Measurements from ENCODE around the gene MAFB. TPM values are rescaled to one million over a fixed set of nuclear protein-coding genes. Genes with fewer than 3 reads are reported as not detected.
A peak's percentile ranks its signal among the peaks of the same experiment; 100 is the strongest.
"Not testable (repeated sequence)": the region's sequence is repeated elsewhere in the genome, so short reads cannot be mapped to it uniquely, and the experiment has no call there.

Gene MAFB
- polyA plus RNA-seq (ENCODE audit: insufficient read length in 4 of 4), result 100 to 1,000 TPM; 117 to 147 (median 136) TPM

GRCh38 chr20:40689100-40689942 is at the start of gene MAFB:
Gene MAFB, minus strand, starts transcription at chr20:40689236. Its CDS starts 386 bp downstream, at chr20:40688850.
- peak; percentile 81 to 90 (median 85) for DNase-seq (ENCODE audit: low read depth in 4 of 4, low spot score in 2 of 4)

GRCh38 chr20:40736468-40736867 is 47.4 kb upstream of the MAFB start:
- DNase-seq (ENCODE audit: low read depth in 4 of 4, low spot score in 2 of 4), result not testable (repeated sequence)

DNA sequence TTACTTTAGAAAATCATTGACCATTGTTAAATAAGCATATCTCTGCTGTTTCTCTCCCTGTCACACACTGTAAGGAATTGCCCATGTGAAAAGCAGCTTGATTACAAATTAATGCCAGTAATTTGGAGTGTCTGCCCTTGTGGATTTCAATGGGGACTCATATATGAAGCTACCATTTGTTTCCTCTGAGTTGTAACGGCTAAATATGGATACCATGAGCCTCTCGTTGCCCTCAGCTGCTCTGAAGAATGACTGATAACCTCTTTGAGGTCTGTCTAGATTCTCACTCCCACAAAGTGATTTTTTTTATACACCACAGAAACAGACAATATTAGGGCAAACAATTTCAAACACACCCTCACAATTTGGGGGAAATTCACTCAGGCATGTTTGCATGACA is 40.0 kb upstream of the MAFB start:
- DNase-seq (ENCODE audit: low read depth in 4 of 4, low spot score in 2 of 4), result no peak

- no peak for DNase-seq (ENCODE audit: low read depth in 4 of 4, low spot score in 2 of 4)
Observed at GRCh38 chr20:40728470-40728869, 39.4 kb upstream of the MAFB start.

DNA sequence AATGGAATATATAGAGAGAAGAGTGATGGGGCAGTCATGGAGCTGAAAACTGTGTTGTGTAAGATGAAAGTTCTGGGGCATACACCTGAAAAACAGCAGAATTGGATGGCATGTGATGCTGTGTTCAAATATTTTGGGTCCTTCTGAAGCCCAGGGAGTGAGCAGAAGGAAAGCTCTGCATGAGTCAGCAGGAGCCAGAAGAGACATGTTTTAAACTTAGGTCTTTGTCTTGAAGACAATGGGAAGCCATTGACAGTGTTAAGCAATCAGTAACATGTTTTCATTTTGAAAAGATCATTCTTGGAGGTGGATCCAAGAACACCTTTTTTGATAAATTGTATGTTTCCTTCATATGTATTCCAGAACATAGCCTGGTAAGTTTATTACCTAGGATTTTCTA is 38.9 kb upstream of the MAFB start:
- no peak for DNase-seq (ENCODE audit: low read depth in 4 of 4, low spot score in 2 of 4)

- DNase-seq (ENCODE audit: low read depth in 4 of 4, low spot score in 2 of 4), result no peak
Observed at GRCh38 chr20:40726776-40727175, 37.7 kb upstream of the MAFB start.

GRCh38 chr20:40724566-40724965 is 35.5 kb upstream of the MAFB start:
- DNase-seq (ENCODE audit: low read depth in 4 of 4, low spot score in 2 of 4), result no peak

- DNase-seq (ENCODE audit: low read depth in 4 of 4, low spot score in 2 of 4), result no peak
Observed at GRCh38 chr20:40720826-40721225, 31.8 kb upstream of the MAFB start.

DNA sequence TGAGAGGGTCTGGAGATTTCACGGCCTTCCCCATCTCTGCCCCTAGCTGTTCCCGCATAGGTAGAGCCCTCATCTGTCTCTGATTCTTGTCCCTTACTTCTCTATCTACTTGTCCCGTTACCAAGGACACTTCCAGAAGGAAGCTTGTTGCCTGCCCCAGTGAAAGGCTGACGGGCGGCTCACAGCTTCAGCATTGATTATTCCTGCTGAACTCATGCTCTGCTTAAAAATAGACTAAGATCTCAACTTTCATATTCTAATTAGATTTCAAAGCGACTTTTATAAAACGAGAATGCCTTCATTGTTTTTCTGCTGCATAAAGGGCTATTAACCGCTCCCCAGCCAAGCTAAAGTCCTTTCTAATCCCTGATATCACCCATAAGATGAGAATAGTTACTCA is 31.1 kb upstream of the MAFB start:
- no peak for DNase-seq (ENCODE audit: low read depth in 4 of 4, low spot score in 2 of 4)

DNA sequence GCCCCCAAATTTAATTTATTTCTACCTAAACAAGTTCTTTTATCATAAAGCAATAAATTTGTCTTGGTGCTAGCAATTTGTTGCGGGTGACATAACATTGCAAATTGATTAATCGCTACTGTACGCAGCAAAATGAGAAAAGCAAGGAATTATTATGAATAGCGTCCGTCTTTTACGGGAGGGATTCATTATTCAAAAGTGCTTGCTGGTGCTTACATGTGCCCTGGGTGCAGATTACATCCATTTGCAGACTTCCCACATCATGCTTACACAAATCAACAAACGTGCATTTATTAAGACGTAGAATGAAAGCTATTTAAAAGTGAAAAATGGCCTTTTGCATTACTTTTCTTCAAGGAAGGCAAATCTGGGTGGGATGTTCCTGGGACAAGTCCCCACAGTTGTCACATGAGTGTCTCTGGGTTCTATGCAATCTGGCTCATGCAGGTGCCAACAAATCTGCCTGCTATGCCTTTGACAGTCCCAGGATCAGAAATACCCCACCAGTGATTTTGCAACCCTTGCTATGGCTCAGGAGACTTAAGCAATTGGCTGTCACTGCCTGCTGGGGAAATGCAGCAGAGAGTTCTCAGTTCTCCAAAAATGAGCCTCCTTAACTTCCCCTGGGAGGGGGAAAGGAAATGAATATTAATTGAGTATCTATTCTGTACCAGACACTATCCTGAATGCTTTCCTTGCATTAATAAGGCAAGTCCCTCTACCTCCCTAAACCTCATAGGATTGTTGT is 30.1 kb upstream of the MAFB start:
- no peak for DNase-seq (ENCODE audit: low read depth in 4 of 4, low spot score in 2 of 4)

DNA sequence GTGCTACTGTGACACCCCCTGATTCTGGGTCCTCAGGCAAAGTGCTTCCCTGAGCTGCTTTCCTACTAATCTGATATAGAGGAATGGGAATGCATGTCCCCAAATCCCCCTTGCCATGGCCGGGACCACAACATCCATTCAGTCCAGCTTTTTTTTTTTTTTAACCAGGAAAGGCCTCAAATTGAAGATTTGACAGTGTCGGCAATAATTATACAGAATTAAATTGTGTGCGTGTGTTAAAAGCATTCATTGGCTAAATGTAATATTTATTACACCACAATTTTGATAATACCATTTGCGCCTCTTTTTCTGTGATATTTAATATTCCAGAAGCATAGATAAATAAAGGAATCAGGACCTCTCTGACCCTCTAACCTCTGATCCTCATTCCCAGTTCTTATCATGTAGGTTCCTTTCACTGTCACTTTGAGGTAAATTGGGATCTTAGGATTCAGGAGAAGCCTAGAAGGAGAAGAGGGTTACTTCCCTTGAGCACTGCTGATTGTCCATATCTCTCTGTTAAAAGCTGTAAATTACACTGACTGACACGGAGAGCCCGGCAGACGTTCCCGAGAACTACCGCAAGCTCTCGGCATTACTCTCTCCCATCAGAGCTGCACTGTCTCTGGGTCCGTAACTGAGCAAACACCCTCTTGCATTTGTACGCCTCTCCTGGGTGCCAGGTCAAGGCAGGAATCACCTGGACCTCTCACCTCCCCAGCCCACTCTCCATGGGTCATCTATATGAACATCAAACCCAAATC is 29.4 kb upstream of the MAFB start:
- no peak for DNase-seq (ENCODE audit: low read depth in 4 of 4, low spot score in 2 of 4)

DNA sequence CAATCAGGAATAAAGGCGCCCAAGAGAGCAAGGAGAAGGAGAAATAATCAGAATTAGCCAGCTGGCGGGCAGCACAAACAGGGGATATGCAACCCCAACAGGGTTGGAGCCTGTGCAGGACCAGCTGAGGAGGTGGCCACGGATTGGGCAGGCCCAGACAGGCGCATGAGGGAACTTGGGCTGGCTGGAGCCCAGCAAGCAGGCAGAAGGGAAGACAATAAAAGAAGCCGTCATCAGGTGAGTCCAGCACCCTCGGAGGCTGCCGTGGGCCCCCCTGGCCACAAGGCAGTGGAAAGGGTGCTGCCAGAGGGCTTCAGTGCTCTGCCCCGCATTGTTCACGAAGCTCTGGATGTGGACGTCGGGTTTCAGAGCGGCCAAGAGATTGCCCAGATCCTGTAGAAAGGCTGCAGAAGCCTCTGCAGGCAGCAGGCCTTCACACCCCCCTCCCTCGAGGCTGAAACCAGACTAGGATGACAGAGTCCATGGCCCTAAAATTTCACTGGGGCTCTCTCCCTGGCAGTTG is 28.4 kb upstream of the MAFB start:
- DNase-seq (ENCODE audit: low read depth in 4 of 4, low spot score in 2 of 4), result no peak

DNA sequence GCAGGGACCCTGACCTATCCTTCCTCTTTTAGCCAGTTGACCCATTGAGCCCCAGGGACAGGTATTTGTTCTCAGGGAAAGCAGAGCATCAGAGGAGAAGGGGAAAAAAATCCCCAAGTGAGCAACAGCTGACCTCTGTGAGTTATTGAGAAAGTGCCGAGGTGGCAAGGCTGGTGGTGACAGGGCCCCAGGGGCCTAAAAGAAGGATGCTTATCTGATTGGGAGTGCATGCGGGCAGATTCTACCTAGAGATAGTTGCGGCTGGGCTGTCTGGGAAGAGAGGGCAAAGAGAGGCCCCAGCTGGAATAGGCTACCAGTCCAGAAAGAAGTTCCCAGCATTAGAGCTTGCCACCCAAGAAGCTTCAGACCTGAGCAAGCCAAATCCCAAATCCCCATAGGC is 26.5 kb upstream of the MAFB start:
- DNase-seq (ENCODE audit: low read depth in 4 of 4, low spot score in 2 of 4), result no peak

- no peak for DNase-seq (ENCODE audit: low read depth in 4 of 4, low spot score in 2 of 4)
Observed at GRCh38 chr20:40714916-40715315, 25.9 kb upstream of the MAFB start.

DNA sequence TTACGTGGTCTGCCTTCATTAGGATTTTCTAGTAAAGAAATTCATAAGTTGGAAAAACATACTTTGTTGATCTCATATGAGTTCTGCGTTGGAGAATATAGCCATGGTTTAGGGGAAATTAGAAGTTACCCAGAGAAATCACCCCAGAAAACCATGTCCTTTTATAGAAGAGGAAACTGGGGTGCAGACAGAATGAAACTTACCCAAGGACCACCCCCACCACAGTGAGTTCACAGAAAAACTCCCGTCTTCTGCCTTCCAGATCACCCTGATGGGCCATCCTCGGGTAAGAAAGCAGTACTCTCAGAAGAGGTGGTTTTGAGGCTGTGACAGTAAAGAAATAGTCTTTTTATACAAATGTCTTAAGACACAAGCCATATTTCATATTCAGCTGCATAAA is 25.1 kb upstream of the MAFB start:
- DNase-seq (ENCODE audit: low read depth in 4 of 4, low spot score in 2 of 4), result no peak

DNA sequence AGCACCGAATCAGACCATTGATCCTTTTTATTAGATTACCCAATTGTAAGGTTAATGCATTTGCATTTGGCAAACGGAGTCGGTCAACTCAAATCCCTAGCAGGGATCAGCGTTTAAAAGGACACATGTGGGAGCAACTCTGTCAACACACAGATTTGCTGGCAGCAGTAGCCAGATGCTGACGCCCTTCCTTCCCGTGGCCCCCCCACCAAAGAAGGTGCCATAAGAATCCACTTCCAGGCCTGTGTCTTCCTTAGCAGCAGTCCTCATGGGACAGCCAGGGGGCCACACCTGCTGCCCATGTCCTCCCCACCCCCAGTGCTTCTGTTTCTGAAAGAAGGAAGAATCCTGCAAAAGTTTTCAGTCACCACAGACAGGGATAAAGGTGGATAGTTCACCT is 24.5 kb upstream of the MAFB start:
- DNase-seq (ENCODE audit: low read depth in 4 of 4, low spot score in 2 of 4), result no peak

GRCh38 chr20:40711079-40711478 is 22.0 kb upstream of the MAFB start:
- no peak for DNase-seq (ENCODE audit: low read depth in 4 of 4, low spot score in 2 of 4)

- DNase-seq (ENCODE audit: low read depth in 4 of 4, low spot score in 2 of 4), result no peak
Observed at GRCh38 chr20:40710603-40711002, 21.6 kb upstream of the MAFB start.

DNA sequence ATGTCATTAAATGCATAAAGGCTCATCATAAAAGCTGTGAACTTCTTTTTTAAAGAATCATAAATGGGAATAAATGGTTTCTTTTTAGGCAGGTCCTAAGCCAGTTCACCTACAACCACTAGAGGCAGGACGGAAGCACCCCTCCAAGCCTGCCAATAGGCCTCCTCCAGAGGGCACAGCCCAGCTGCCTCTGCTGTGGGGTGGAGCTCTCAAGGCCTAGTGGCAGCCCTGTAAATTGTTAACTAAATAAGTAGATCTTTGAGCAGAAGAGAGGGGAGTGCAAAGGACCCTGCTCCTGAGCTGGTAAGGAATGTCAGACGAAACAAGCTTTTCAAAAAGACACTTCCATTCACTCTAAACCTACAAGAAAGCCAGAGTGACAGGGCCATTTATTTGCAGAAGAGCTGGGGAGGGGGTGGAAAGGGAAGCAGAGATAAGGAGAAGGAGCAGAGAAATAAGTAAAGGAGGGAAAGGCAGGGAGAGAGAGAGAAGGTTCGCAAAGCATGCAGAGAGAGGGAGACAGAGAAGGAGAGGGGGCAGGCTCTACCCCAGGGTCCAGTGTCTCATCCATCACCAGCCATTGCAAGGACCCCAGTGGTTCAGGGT is 18.0 kb upstream of the MAFB start:
- no peak for DNase-seq (ENCODE audit: low read depth in 4 of 4, low spot score in 2 of 4)

- DNase-seq (ENCODE audit: low read depth in 4 of 4, low spot score in 2 of 4), result no peak
Observed at GRCh38 chr20:40705413-40705812, 16.4 kb upstream of the MAFB start.

GRCh38 chr20:40704828-40705227 is 15.8 kb upstream of the MAFB start:
- DNase-seq (ENCODE audit: low read depth in 4 of 4, low spot score in 2 of 4), result no peak
